ENCODE results near the gene ZNF474. TPM values are rescaled to one million over a fixed set of nuclear protein-coding genes. Genes with fewer than 3 reads are reported as not detected.
A peak's percentile ranks its signal among the peaks of the same experiment; 100 is the strongest.

The ZNF474 gene
- total RNA-seq, 1 donor = 0.09 TPM

GRCh38 chr5:122156724-122157325 is 27.5 kb downstream of the ZNF474 start:
- peak; percentile 52 for TF ChIP-seq CTCF (IDR thresholded peaks at IDR 0.05; ENCODE audit: insufficient read depth, low read length)
- H3K4me3 ChIP-seq (ENCODE audit: low read depth, low read length) = no peak overlapping the region
- peak; percentile 82 for DNase-seq (ENCODE audit: low read depth)

GRCh38 chr5:122162100-122162638 is 32.8 kb downstream of the ZNF474 start:
- no peak for TF ChIP-seq CTCF (IDR thresholded peaks at IDR 0.05; ENCODE audit: insufficient read depth, low read length)
- peak; percentile 72 for DNase-seq (ENCODE audit: low read depth)
- H3K4me3 ChIP-seq (ENCODE audit: low read depth, low read length) = no peak overlapping the region

GRCh38 chr5:122163121-122164069 is 34.0 kb downstream of the ZNF474 start:
- H3K4me3 ChIP-seq (ENCODE audit: low read depth, low read length) = no peak overlapping the region
- TF ChIP-seq CTCF (IDR thresholded peaks at IDR 0.05; ENCODE audit: insufficient read depth, low read length) = no peak
- DNase-seq (ENCODE audit: low read depth) = peak; percentile 96

- no peak for TF ChIP-seq CTCF (IDR thresholded peaks at IDR 0.05; ENCODE audit: insufficient read depth, low read length)
Observed at GRCh38 chr5:122164070-122164435, 34.7 kb downstream of the ZNF474 start.

GRCh38 chr5:122164831-122165558 is 35.6 kb downstream of the ZNF474 start:
- H3K4me3 ChIP-seq (ENCODE audit: low read depth, low read length) = no peak overlapping the region
- DNase-seq (ENCODE audit: low read depth) = no peak
- TF ChIP-seq CTCF (IDR thresholded peaks at IDR 0.05; ENCODE audit: insufficient read depth, low read length) = no peak

More at GRCh38 chr5:122164070-122164435, 34.7 kb downstream of the ZNF474 start:
- no peak for DNase-seq (ENCODE audit: low read depth)
- no peak overlapping the region for H3K4me3 ChIP-seq (ENCODE audit: low read depth, low read length)

- DNase-seq (ENCODE audit: low read depth) = peak; percentile 76
- TF ChIP-seq CTCF (IDR thresholded peaks at IDR 0.05; ENCODE audit: insufficient read depth, low read length) = no peak
Observed at GRCh38 chr5:122165559-122166078, 36.3 kb downstream of the ZNF474 start.

More at GRCh38 chr5:122165559-122166078, 36.3 kb downstream of the ZNF474 start:
- no peak overlapping the region for H3K4me3 ChIP-seq (ENCODE audit: low read depth, low read length)
